Thyroid gland (tissue), 4 donors: ENCODE measurements around the gene LIPH. TPM values are rescaled to one million over a fixed set of nuclear protein-coding genes. Genes with fewer than 3 reads are reported as not detected.
"Not testable (repeated sequence)": the region's sequence is repeated elsewhere in the genome, so short reads cannot be mapped to it uniquely, and the experiment has no call there.

Experiments
- DNase-seq, 2 donors: peaks; one replicate each; pipeline ENCODE4 v3.0.0-alpha.2; 2019
- H3K27ac ChIP-seq, 3 donors: fragments of 200-600 bp; sonication (generic); 1 replicate in 2 of 3; 2 replicates in 1 of 3; pipeline ENCODE4 v1.5.1; 2016 to 2019; ENCODE audit warnings: mild to moderate bottlenecking in 1 of 3, moderate library complexity in 1 of 3
- H3K27me3 ChIP-seq: fragments of 200-600 bp; sonication (generic); one replicate; pipeline ENCODE4 v1.5.1; 2019
- H3K36me3 ChIP-seq, 2 donors: fragments of 200-600 bp; sonication (generic); one replicate each; pipeline ENCODE4 v1.5.1; 2016 to 2019
- H3K4me1 ChIP-seq, 2 donors: fragments of 200-600 bp; sonication (generic); one replicate each; pipeline ENCODE4 v1.5.1; 2017 to 2019
- H3K4me3 ChIP-seq, 3 donors: fragments of 200-600 bp; sonication (generic); replicated peaks in 1 of 3; 1 replicate in 2 of 3; 2 replicates in 1 of 3; pipeline ENCODE4 v1.5.1; 2016; ENCODE audit warnings: mild to moderate bottlenecking in 1 of 3
- H3K9me3 ChIP-seq: fragments of 200-600 bp; sonication (generic); one replicate; pipeline ENCODE4 v1.5.1; 2017
- CTCF ChIP-seq, 6 experiments: fragments of 200-600 bp in 3 of 6; fragments of 450-650 bp in 3 of 6; sonication (generic) in 3 of 6; IDR thresholded peaks; one replicate each; pipeline ENCODE4 v1.5.1; 2016 to 2019; ENCODE audit warnings: antibody characterized with exemption in 6 of 6, mild to moderate bottlenecking in 2 of 6, inconsistent platforms in 1 of 6, moderate library complexity in 1 of 6
- POLR2A ChIP-seq, 2 donors: fragments of 450-650 bp; IDR thresholded peaks; one replicate each; pipeline ENCODE4 v1.6.1; 2017; ENCODE audit warnings: antibody characterized with exemption in 2 of 2, mild to moderate bottlenecking in 2 of 2, moderate library complexity in 1 of 2
- WGBS, 2 donors: methylation state at CpG; one replicate each; pipeline ENCODE4 v1.1.5; 2017; 5-methylcytosine and 5-hydroxymethylcytosine counted together
- intact Hi-C: fragments of 100-400 bp; cut with DNase I; formaldehyde crosslinking; loops from one replicate; pipeline ENCODE4 v1.15.1; 2023
- total RNA-seq, 4 donors: library from RNA; depleted of rRNA; stranded (reverse); fragments of >200 nt; gene quantifications; one replicate each; pipeline ENCODE4 v1.2.3, GENCODE V29; 2016

The LIPH gene
- total RNA-seq, 4 donors from 2014 or later: 0.13 to 0.81 (median 0.29) TPM; not detected in 1

- peak; percentile 41 to 42 for DNase-seq
- H3K4me3 ChIP-seq, H3K36me3 ChIP-seq, H3K27me3 ChIP-seq, H3K4me1 ChIP-seq, H3K27ac ChIP-seq, H3K9me3 ChIP-seq, intact Hi-C loops: not testable (repeated sequence)
- TF ChIP-seq CTCF (IDR thresholded peaks at IDR 0.05): peak; percentile 17 to 71 (median 63)
- 20 to 24% methylated on average over 17 of the region's 17 CpGs for WGBS, 2 donors
These were observed 22.9 kb upstream of the LIPH start for GRCh38 chr3:185575108-185575869.

GRCh38 chr3:185572183-185572582 is 19.8 kb upstream of the LIPH start:
- WGBS, 2 donors: 94 to 97% methylated on average over 5 of the region's 5 CpGs

GRCh38 chr3:185561958-185562357 is 9.6 kb upstream of the LIPH start:
- H3K9me3 ChIP-seq: no peaks in the 10 kb centered on the region
- H3K4me3 ChIP-seq: no peak overlapping the region
- no peak for TF ChIP-seq POLR2A (IDR thresholded peaks at IDR 0.05)
- no peak for TF ChIP-seq CTCF (IDR thresholded peaks at IDR 0.05)
- H3K4me1 ChIP-seq: peaks cover 4 to 11% of the 10 kb centered on the region in 2 donors
- H3K36me3 ChIP-seq: no peaks in the 10 kb centered on the region
- peak; percentile 71 to 78 for DNase-seq
- no peaks in the 10 kb centered on the region for H3K27me3 ChIP-seq
- WGBS, 2 donors: 16 to 17% methylated on average over 5 of the region's 5 CpGs
- H3K27ac ChIP-seq: peak overlapping the region; percentile 68 to 81 (median 74)
- intact Hi-C loops: no loop called here

More at GRCh38 chr3:185572183-185572582, 19.8 kb upstream of the LIPH start:
- Histone ChIP-seq H3K4me1 (peaks cover 0 to 3% of the 10 kb centered on the region in 2 donors), H3K27ac (no peak overlapping the region), H3K9me3 (no peaks in the 10 kb centered on the region), H3K36me3 (no peaks in the 10 kb centered on the region), H3K27me3 (no peaks in the 10 kb centered on the region), H3K4me3 (no peak overlapping the region)
- no peak for DNase-seq
- intact Hi-C loops: loop anchor here (5.0 kb wide), 1 partner anchor 215 kb away; no protein-coding TSS in a partner anchor
- TF ChIP-seq CTCF (IDR thresholded peaks at IDR 0.05) (no peak), POLR2A (IDR thresholded peaks at IDR 0.05) (no peak)

GRCh38 chr3:185561374-185561943 is 9.1 kb upstream of the LIPH start:
- Histone ChIP-seq H3K4me3 (no peak overlapping the region), H3K27ac (peak overlapping the region; percentile 68 to 81 (median 74)), H3K4me1 (peaks cover 4 to 11% of the 10 kb centered on the region in 2 donors), H3K9me3 (no peaks in the 10 kb centered on the region), H3K27me3 (no peaks in the 10 kb centered on the region), H3K36me3 (no peaks in the 10 kb centered on the region)
- intact Hi-C loops: no loop called here
- DNase-seq: peak; percentile 45 to 50
- no peak for TF ChIP-seq POLR2A (IDR thresholded peaks at IDR 0.05)
- TF ChIP-seq CTCF (IDR thresholded peaks at IDR 0.05): peak in 1 of 6 experiments; percentile 6
- WGBS, 2 donors: 55 to 67% methylated on average over 7 to 8 of the region's 8 CpGs

GRCh38 chr3:185560676-185561075 is 8.3 kb upstream of the LIPH start:
- H3K36me3 ChIP-seq: no peaks in the 10 kb centered on the region
- intact Hi-C loops: no loop called here
- H3K27ac ChIP-seq: peak overlapping the region in 2 of 3 donors; percentile 68 to 74
- TF ChIP-seq CTCF (IDR thresholded peaks at IDR 0.05) (no peak), POLR2A (IDR thresholded peaks at IDR 0.05) (no peak)
- H3K4me3 ChIP-seq: no peak overlapping the region
- H3K9me3 ChIP-seq: no peaks in the 10 kb centered on the region
- WGBS, 2 donors: 91 to 93% methylated on average over 13 of the region's 13 CpGs
- H3K4me1 ChIP-seq: peaks cover 4 to 11% of the 10 kb centered on the region in 2 donors
- DNase-seq: no peak
- no peaks in the 10 kb centered on the region for H3K27me3 ChIP-seq
